HG03095 (cell line): ENCODE measurements around the gene ST7.

ENCODE experiments used
- ATAC-seq: cut with Tn5 transposase; IDR thresholded peaks from one replicate; pipeline ENCODE4 v1.9.1; 2021; ENCODE audit warnings: moderate library complexity; ENCODE audit not compliant: unreplicated experiment

ST7 gene

DNA sequence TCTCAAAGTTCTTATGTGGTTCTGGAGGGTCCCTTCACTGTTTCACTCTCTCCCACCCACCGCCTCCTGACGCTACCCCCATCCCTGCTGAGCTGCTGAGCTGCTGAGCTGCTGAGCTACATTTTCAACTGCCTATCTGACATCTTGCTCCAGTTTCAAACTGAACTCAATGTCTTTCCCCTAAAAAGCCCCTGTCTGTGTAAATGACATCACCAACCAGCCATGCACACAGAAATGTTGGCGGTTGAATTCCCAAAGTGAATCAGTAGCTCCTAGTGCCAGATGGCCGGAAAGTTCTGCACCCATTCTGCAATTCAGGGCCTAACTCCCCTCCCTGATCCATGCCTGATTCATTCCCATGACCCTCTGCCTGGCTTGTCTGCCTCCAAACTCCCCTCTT, 298.4 kb downstream of the ST7 start:
- ATAC-seq, result no peak

DNA sequence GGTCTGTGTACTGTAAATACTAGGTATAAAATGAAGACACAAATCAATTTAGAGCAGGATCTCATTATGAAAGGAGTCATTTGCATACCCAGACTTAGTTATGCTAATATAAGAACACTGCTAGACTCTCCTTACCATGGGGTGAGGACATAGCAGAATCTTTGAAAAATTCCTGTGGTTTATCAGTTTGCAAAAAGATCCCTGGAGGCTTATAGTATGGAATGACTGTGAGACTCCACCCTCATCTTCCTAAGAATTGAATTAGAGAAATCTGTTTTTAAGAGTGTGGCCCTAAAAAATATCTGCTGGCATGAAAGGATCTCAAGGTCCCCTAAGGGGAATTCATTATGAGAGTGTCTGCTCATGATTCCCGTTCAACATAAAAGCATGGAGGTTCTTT, 306.3 kb downstream of the ST7 start:
- no peak for ATAC-seq

DNA sequence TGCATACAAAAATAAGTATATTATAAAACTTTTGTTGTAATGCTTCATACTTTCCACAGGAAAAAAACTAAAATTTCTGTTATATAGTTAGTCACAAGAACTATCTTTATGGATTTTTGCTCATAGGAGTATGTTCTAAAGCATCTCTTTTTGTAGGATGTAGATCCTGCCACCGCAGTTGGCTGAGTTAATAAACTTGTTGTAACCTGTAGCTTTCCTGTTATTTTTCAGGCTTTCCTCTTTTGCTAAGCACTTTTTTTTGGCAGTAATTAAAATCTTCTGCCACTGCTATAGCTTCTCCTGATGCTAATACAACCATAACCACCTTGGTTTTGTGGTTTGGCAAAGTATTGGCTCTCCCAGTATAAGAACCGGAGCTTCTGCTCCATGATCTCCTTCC, 309.2 kb downstream of the ST7 start:
- ATAC-seq, result no peak

DNA sequence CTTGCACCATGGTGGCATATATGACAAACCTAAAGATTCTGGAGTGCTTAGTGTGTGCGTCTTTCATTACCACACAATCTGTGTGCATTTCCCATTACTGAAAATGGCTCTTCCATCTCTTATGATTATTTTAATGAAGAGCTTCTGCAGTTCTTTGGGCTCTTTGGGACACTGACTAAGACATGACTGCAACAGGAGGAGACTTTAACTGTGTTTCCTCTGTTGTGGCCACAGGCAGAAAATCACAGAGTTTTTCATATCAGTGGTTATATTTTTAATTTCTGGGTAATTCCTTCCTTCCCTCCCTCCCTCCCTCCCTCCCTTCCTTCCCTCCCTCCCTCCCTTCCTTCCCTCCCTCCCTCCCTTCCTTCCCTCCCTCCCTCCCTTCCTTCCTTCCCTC, 311.4 kb downstream of the ST7 start:
- ATAC-seq, result no peak

DNA sequence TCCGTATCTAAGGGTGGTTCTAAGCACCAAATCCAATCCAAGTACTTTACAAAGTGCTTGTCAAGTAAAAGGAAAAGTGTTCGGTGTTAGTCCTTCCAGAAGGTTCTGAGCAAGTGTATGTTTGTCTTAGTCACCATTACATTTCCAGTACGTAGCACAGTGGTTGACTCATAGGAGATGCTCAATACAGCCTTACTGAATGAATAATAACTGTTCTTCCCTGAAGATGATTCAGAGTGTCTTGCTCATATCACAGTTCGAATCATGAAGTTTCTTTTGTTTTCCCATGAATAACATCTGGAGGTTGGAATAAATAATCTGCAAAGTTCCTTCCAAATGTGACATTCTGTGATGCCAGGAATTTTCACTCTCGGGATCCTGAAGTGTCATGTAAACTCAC, 316.1 kb downstream of the ST7 start:
- no peak for ATAC-seq

DNA sequence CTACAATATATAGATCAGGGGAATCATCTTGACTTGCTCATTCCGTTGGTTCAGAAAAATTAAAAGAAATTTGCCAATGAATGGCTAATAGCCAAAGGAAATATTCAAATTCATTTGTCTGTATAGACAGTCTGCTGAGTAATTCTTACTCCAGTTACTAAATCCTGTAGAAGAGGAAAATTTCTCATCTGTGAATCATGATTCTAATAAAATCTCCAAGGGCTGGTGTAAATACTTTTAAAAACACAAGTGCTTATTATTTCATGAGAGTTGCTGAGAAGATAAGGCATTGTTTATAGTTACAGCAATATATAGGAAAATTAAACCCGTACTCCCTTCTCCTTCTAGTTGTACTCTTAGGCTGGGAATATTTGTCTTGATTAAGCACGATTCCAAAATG, 316.6 kb downstream of the ST7 start:
- ATAC-seq, result no peak

DNA sequence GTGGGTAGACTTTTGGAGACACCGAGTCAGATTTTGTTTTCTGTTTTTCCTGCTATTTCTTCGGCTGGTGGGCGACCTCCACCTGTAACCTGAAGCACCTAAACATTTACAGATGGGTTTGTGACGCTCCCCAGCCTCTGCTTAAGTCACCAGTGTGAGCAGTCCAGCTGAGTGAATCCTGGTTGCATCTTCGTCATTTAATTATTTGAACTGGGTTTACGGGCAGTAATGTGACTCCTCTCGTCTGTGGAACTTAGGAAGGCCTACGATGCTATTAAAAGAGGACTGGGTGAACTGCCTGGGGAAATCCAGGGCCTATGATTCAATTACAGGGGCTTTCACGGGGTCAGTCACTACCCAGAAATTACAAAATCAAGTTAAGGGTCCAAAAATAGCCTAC, 317.1 kb downstream of the ST7 start:
- ATAC-seq, result no peak

DNA sequence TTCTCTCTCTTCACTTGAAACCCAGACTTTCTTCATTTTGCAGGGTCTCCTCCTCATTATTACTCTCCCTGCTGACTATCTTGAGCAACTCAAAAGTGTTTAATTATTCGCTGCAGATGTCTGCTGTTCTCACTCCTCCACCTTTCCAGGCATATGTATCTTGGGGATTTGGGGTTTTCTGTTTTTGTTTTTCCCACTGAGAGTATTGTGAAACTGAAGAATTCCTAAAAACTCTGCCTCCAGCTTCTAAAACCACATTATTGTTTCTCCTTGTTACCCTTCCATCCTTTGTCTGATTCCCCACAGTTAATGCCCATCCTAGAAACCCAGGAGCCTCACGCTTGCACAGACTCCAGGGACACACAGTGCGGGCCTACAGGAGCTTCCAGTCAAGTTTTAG, 318.3 kb downstream of the ST7 start:
- no peak for ATAC-seq

DNA sequence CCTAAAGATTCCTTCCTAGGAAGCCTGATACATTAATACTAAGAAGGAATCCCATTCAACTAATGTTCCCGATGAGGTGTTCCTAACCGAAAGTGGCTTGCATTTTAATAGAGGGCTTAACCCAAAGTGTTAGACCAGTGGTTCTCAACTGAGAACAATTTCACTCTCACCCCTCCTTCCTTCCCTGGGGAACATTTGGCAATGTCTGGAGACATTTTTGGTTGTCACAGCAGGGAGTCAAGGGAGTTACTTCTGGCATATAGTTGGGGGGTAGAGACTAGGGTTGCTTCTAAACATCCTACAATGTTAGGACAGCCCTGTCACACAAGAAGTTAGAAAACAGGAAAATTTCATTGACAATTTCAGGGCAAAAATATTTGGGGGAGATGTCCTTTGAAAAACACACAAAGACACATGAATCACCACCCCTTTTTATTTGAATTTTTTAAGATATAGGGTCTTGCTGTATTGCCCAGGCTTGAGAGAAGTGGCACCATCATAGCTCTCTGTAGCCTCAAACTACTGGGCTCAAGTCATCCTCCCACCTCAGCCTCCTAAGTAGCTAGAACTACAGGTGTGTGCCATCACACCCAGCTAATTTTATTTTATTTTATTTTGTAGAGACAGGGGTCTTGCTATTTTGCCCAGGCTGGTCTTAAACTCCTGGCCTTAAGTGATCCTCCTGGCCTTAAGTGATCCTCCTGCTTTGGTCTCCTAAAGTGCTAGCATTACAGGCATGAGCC, 318.9 kb downstream of the ST7 start:
- no peak for ATAC-seq

DNA sequence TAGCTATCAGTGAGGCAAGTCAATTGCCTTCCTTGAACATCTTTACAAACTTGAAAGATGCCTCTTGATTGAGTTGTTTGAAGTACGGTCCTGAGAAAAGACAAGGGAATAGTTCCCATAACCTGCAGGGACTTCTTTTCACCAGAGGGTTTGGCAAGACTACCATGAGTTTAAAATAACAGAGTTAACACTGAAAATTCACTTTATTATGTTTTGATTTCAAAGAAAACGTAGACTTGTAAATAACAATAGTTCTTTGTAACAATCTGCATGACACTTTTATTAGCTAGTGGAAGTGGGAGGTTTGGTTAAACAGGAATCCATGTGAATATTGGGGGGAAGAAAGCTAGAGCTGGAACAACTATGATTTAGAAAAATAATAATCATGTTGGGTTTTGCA, 320.0 kb downstream of the ST7 start:
- ATAC-seq, result no peak

DNA sequence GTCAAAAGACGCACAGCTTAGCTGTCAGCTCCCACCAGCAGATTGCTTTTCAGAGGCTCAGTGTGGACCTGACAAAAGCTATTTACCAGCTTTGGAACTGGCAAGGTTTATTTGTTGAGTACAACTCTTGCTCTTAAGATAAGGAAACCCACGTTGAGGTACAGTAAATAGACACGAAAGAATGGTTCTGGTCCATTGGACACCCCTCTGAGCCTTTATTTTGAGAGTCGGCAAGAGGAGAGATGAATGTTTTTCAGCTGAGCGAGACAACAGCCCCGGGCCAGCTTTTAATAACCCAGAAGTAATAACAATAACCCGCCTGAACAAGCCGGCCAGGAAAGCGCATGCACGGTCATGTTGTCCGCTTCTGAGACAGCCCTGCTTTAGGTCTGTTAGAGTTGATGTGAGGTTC, 320.5 kb downstream of the ST7 start:
- ATAC-seq, result no peak

DNA sequence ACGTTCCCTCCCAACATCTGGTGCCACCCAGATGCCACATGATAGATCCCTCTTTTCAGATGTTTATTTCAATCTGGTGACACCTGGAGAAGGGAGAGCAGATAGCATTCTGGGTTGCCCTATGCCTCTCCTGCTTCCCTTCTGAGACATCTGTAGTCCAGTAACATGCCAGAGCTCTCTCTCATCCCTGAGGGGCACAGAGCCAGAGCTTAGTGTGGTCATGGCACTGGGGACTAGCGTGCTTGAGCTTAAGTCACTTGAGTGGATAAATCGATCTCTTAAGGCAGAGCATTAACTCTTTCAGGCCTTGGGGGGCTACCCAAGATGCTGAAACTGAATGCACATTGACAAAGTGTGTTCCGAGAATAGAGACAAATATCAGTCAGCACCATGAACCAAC, 321.6 kb downstream of the ST7 start:
- no peak for ATAC-seq

DNA sequence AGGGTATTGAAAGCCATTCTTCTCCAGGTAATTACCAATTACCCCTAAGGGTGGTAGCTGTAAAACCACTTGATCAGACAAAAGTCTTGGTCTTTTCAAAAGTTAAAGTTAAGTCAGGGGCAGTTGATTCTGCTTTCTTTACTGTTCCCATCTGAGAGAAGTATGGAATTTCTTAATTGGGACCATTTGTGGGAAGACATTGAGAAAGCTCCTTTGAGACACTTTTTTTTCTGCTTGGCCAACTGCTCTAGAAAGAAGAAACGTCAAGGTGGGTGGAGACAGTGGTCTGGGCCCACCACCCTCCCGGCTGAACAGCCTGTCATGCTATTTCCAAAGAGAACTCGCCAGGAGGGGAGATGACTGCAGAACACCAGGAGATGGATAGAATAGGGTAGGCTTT, 324.3 kb downstream of the ST7 start:
- no peak for ATAC-seq

DNA sequence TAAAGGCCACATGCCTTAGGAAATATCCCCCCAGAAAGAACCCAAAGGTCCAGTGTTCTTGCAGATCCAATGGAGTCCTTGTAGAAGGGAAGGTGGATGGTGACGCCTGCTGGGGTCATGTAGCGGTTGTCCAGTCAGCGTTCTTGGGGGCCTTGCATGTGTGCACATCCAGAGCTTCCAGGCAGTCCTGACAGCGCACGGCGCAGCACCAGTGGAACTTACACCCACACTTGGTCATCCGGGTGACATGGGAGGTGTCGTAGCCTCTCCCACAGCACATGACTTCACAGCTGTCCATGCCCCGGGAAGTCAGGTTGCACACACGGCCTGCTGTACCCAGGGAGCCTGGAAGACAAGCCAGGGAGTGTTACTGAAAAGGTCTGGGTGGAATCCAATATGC, 324.7 kb downstream of the ST7 start:
- ATAC-seq, result no peak

DNA sequence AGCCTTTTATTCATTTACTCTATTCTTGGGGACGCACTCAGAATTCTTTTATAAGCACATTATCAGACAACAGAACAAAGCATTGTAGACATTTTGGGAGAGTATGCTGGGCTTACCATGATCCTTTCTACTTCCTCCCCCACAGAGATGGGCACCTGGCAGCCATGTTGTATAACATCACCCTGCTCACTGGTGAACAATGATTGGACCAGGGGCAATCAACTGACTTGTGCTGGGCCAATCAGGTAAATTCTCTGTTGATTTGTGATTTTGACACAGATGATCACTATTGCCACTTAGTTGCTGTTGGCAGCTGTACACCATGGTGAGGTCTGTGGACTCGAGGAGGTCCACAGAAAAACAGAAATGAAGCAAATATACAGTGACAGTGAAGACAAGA, 325.9 kb downstream of the ST7 start:
- ATAC-seq, result no peak
